ENCODE data around the gene PLA2G6.

- TF ChIP-seq CTCF (IDR thresholded peaks at IDR 0.05) (no peak), POLR2A (IDR thresholded peaks at IDR 0.05) (no peak), EP300 (IDR thresholded peaks at IDR 0.05) (no peak)
Measured at GRCh38 chr22:38132136-38132535, 49.5 kb downstream of the PLA2G6 start.
